WTC11 (cell line): ENCODE results near the gene RRP8. TPM values are rescaled to one million over a fixed set of nuclear protein-coding genes. Genes with fewer than 3 reads are reported as not detected.

ENCODE experiments used
- ATF2 ChIP-seq: sonication (generic); formaldehyde crosslinking; IDR thresholded peaks from 2 replicates; pipeline ENCODE4 v1.8.1; 2022; ENCODE audit warnings: low read depth, missing genetic modification reagents, borderline replicate concordance
- ERG ChIP-seq: fragments of 250-450 bp; sonication (Bioruptor Pico); IDR thresholded peaks from 2 replicates; pipeline ENCODE4 v1.8.0; 2021; ENCODE audit warnings: mild to moderate bottlenecking
- FOXP4 ChIP-seq: sonication (generic); formaldehyde crosslinking; IDR thresholded peaks from 2 replicates; pipeline ENCODE4 v1.8.0; 2022; ENCODE audit warnings: mild to moderate bottlenecking, missing genetic modification reagents
- IRF1 ChIP-seq: sonication (generic); formaldehyde crosslinking; IDR thresholded peaks from 2 replicates; pipeline ENCODE4 v1.8.0; 2023; ENCODE audit warnings: missing genetic modification reagents
- IRF2 ChIP-seq: sonication (generic); formaldehyde crosslinking; IDR thresholded peaks from 2 replicates; pipeline ENCODE4 v1.8.0; 2022; ENCODE audit warnings: low read depth, missing genetic modification reagents, borderline replicate concordance
- KAT7 ChIP-seq: sonication (generic); formaldehyde crosslinking; IDR thresholded peaks from 2 replicates; pipeline ENCODE4 v1.8.1; 2023; ENCODE audit warnings: missing genetic modification reagents, mild to moderate bottlenecking, borderline replicate concordance
- MAX ChIP-seq: sonication (generic); formaldehyde crosslinking; IDR thresholded peaks from 2 replicates; pipeline ENCODE4 v1.8.0; 2022; ENCODE audit warnings: mild to moderate bottlenecking, missing genetic modification reagents
- NFE2L1 ChIP-seq: sonication (generic); formaldehyde crosslinking; IDR thresholded peaks from 2 replicates; pipeline ENCODE4 v1.8.1; 2023; ENCODE audit warnings: missing genetic modification reagents
- NR1H2 ChIP-seq: sonication (generic); formaldehyde crosslinking; IDR thresholded peaks from 2 replicates; pipeline ENCODE4 v1.9.0; 2021; ENCODE audit warnings: mild to moderate bottlenecking, moderate library complexity, missing genetic modification reagents
- SOX15 ChIP-seq: fragments of 250-450 bp; sonication (Bioruptor Pico); IDR thresholded peaks from 2 replicates; pipeline ENCODE4 v1.9.0; 2021; ENCODE audit warnings: mild to moderate bottlenecking
- SP1 ChIP-seq: sonication (generic); formaldehyde crosslinking; conservative IDR thresholded peaks from 2 replicates; pipeline ENCODE4 v1.8.1; 2022; ENCODE audit warnings: missing genetic modification reagents
- STAT6 ChIP-seq: sonication (generic); formaldehyde crosslinking; conservative IDR thresholded peaks from 2 replicates; pipeline ENCODE4 v1.8.1; 2023; ENCODE audit warnings: mild to moderate bottlenecking, low read depth, missing genetic modification reagents, moderate library complexity
- ZBTB43 ChIP-seq: sonication (generic); formaldehyde crosslinking; IDR thresholded peaks from 2 replicates; pipeline ENCODE4 v1.8.1; 2023; ENCODE audit warnings: mild to moderate bottlenecking, missing genetic modification reagents
- ZNF219 ChIP-seq: sonication (generic); formaldehyde crosslinking; IDR thresholded peaks from 2 replicates; pipeline ENCODE4 v1.8.0; 2023; ENCODE audit warnings: missing genetic modification reagents, mild to moderate bottlenecking, borderline replicate concordance
- ZNF396 ChIP-seq: fragments of 250-450 bp; sonication (Bioruptor Pico); IDR thresholded peaks from 2 replicates; pipeline ENCODE4 v1.8.0; 2021; ENCODE audit warnings: mild to moderate bottlenecking, moderate library complexity, borderline replicate concordance
- ZNF416 ChIP-seq: fragments of 250-450 bp; sonication (Bioruptor Pico); IDR thresholded peaks from 2 replicates; pipeline ENCODE4 v1.9.0; 2021; ENCODE audit warnings: mild to moderate bottlenecking, inconsistent platforms
- ZNF423 ChIP-seq: fragments of 250-450 bp; sonication (Bioruptor Pico); IDR thresholded peaks from 2 replicates; pipeline ENCODE4 v2.1.2; 2022; ENCODE audit warnings: mild to moderate bottlenecking, moderate library complexity
- ZNF512 ChIP-seq: sonication (generic); formaldehyde crosslinking; IDR thresholded peaks from 2 replicates; pipeline ENCODE4 v1.8.1; 2022; ENCODE audit warnings: missing genetic modification reagents, borderline replicate concordance
- ZSCAN18 ChIP-seq: fragments of 250-450 bp; sonication (Bioruptor Pico); IDR thresholded peaks from 2 replicates; pipeline ENCODE4 v2.1.2; 2022; ENCODE audit warnings: mild to moderate bottlenecking, moderate library complexity
- total RNA-seq: library from RNA; stranded (reverse); gene quantifications from 3 replicates; pipeline ENCODE4 v1.2.3, GENCODE V29; 2021

Gene RRP8
- total RNA-seq, 1 experiment from 2014 or later = 15.0 TPM

- TF ChIP-seq ZNF416 (CRISPR knock-in tag) (no peak; the same call in 1 of the 2 replicates), ZNF423 (CRISPR knock-in tag) (no peak), IRF1 (CRISPR knock-in tag) (no peak; the same call in 1 of the 2 replicates), ZSCAN18 (CRISPR knock-in tag) (no peak), ZBTB43 (CRISPR knock-in tag) (peak; percentile 80; the same call in 1 of the 2 replicates), SOX15 (CRISPR knock-in tag) (no peak), NR1H2 (CRISPR knock-in tag) (no peak), ZNF512 (CRISPR knock-in tag) (no peak), ERG (CRISPR knock-in tag) (no peak), KAT7 (CRISPR knock-in tag) (no peak), ZNF396 (CRISPR knock-in tag) (no peak), SP1 (CRISPR knock-in tag) (peak; percentile 87), FOXP4 (peak; percentile 91), NFE2L1 (CRISPR knock-in tag) (0 out of 2 replicates have a peak, but pooled peaks have one; percentile 42), ZNF219 (CRISPR knock-in tag) (no peak), IRF2 (no peak), STAT6 (0 out of 2 replicates have a peak, but pooled peaks have one; percentile 26), ATF2 (no peak), MAX (peak; percentile 72)
Observed at GRCh38 chr11:6612213-6613041, 9.0 kb upstream of the RRP8 start, which contains the start of gene TAF10 (continued).
